Caco-2 (cell line): ENCODE data around the gene CREB5. TPM values are rescaled to one million over a fixed set of nuclear protein-coding genes. Genes with fewer than 3 reads are reported as not detected.

Experiments
- BruUV-seq: library from RNA; stranded (reverse); fragments of 400-500 nt; replicated peaks from 2 replicates; lab custom pipeline; 2021; lab: Mats Ljungman, UMichigan
- CTCF ChIA-PET: fragments of 300-600 bp; sonication (Branson Sonifier 250); formaldehyde crosslinking; loops from one replicate; lab custom pipeline; 2022; ENCODE audit warnings: antibody characterized with exemption; lab: Charles Lee
- POLR2A ChIA-PET: fragments of 300-600 bp; sonication (Branson Sonifier 250); formaldehyde crosslinking; loops from one replicate; lab custom pipeline; 2022; ENCODE audit warnings: antibody characterized with exemption; lab: Charles Lee
- DNase-seq, 2 experiments: peaks; one replicate each; pipeline versions ENCODE4 v3.0.0 to v3.0.0-alpha.2; 2020 to 2022
- H3K27me3 ChIP-seq: replicated peaks from 2 replicates; pipeline ENCODE4 v1.6.0; 2011; ENCODE audit warnings: low read length; ENCODE audit not compliant: control insufficient read depth, insufficient read depth
- H3K36me3 ChIP-seq: 2 replicates; pipeline ENCODE4 v1.5.1; 2011; ENCODE audit warnings: low read length; ENCODE audit not compliant: control insufficient read depth, insufficient read depth
- H3K4me1 ChIP-seq: fragments of 250-450 bp; sonication (Bioruptor Pico); 2 replicates; pipeline ENCODE4 v1.5.1; 2020; ENCODE audit warnings: mild to moderate bottlenecking
- H3K4me3 ChIP-seq: 2 replicates; pipeline ENCODE4 v1.5.1; 2011; ENCODE audit warnings: low read depth, mild to moderate bottlenecking, control low read depth, low read length
- H3K9me3 ChIP-seq: fragments of 250-450 bp; sonication (Bioruptor Pico); 2 replicates; pipeline ENCODE4 v1.5.1; 2020; ENCODE audit warnings: mild to moderate bottlenecking, moderate library complexity
- H3K27ac Mint-ChIP-seq: one replicate; pipeline ENCODE4 v1.8.0; 2022; ENCODE audit warnings: mixed read lengths; ENCODE audit not compliant: unreplicated experiment
- H3K27me3 Mint-ChIP-seq: one replicate; pipeline ENCODE4 v1.8.0; 2022; ENCODE audit warnings: mixed read lengths; ENCODE audit not compliant: insufficient read depth, unreplicated experiment
- H3K36me3 Mint-ChIP-seq: one replicate; pipeline ENCODE4 v1.8.0; 2022; ENCODE audit warnings: mild to moderate bottlenecking, mixed read lengths; ENCODE audit not compliant: insufficient read depth, unreplicated experiment
- H3K4me1 Mint-ChIP-seq: one replicate; pipeline ENCODE4 v1.8.0; 2022; ENCODE audit warnings: low read depth, mixed read lengths; ENCODE audit not compliant: unreplicated experiment
- H3K4me3 Mint-ChIP-seq: one replicate; pipeline ENCODE4 v1.8.0; 2022; ENCODE audit warnings: mild to moderate bottlenecking, moderate library complexity, mixed read lengths; ENCODE audit not compliant: unreplicated experiment
- H3K9me3 Mint-ChIP-seq: one replicate; pipeline ENCODE4 v1.8.0; 2022; ENCODE audit warnings: mixed read lengths; ENCODE audit not compliant: unreplicated experiment
- CTCF ChIP-seq, 2 experiments: fragments of 200-600 bp in 1 of 2; IDR thresholded peaks; 1 replicate in 1 of 2; 2 replicates in 1 of 2; pipeline versions ENCODE4 v1.5.1 to v1.8.0; 2011 to 2022; ENCODE audit warnings: antibody characterized with exemption in 1 of 2, control low read depth in 1 of 2, inconsistent platforms in 1 of 2, low read depth in 1 of 2, low read length in 1 of 2, mild to moderate bottlenecking in 1 of 2, moderate library complexity in 1 of 2; ENCODE audit not compliant: insufficient read depth in 1 of 2, severe bottlenecking in 1 of 2, unreplicated experiment in 1 of 2
- intact Hi-C: fragments of 100-400 bp; cut with micrococcal nuclease; formaldehyde crosslinking; loops from one replicate; pipeline ENCODE4 v1.10.0; 2022; ENCODE audit not compliant: unreplicated experiment
- total RNA-seq: library from RNA; stranded (reverse); gene quantifications from 2 replicates; pipeline ENCODE4 v1.2.3, GENCODE V29; 2022

Gene CREB5
- total RNA-seq, 1 experiment from 2014 or later: 9.1 TPM

- Mint-ChIP-seq H3K27me3 (no peaks in the 10 kb centered on the region), H3K9me3 (peaks cover 31% of the 10 kb centered on the region), H3K4me3 (no peak overlapping the region), H3K4me1 (no peaks in the 10 kb centered on the region), H3K27ac (no peak overlapping the region), H3K36me3 (no peaks in the 10 kb centered on the region)
- H3K4me3 ChIP-seq: no peak overlapping the region
- CTCF ChIA-PET: no interaction called here
- no peak for DNase-seq
- BruUV-seq: no TSS peak
- no peaks in the 10 kb centered on the region for H3K4me1 ChIP-seq
- intact Hi-C loops: no loop called here
- peaks cover 13% of the 10 kb centered on the region for H3K9me3 ChIP-seq
- no peaks in the 10 kb centered on the region for H3K27me3 ChIP-seq
- POLR2A ChIA-PET: no interaction called here
- no peak for TF ChIP-seq CTCF (IDR thresholded peaks at IDR 0.05; ENCODE audit: insufficient read depth in 1 of 2, low read depth in 1 of 2, low read length in 1 of 2, severe bottlenecking in 1 of 2, unreplicated experiment in 1 of 2)
- H3K36me3 ChIP-seq: no peaks in the 10 kb centered on the region
Measured at GRCh38 chr7:28661826-28662595, 249.7 kb downstream of the CREB5 start.

GRCh38 chr7:28666154-28666553, 253.8 kb downstream of the CREB5 start:
- DNase-seq: no peak
- Mint-ChIP-seq H3K4me3 (no peak overlapping the region), H3K27ac (no peak overlapping the region), H3K27me3 (no peaks in the 10 kb centered on the region), H3K36me3 (no peaks in the 10 kb centered on the region), H3K4me1 (no peaks in the 10 kb centered on the region), H3K9me3 (peaks cover 7% of the 10 kb centered on the region)
- BruUV-seq: no TSS peak
- no peak for TF ChIP-seq CTCF (IDR thresholded peaks at IDR 0.05; ENCODE audit: insufficient read depth in 1 of 2, low read depth in 1 of 2, low read length in 1 of 2, severe bottlenecking in 1 of 2, unreplicated experiment in 1 of 2)
- H3K4me1 ChIP-seq: no peaks in the 10 kb centered on the region
- ChIA-PET CTCF (no interaction called here), POLR2A (no interaction called here)
- H3K36me3 ChIP-seq: no peaks in the 10 kb centered on the region
- no peaks in the 10 kb centered on the region for H3K9me3 ChIP-seq
- H3K4me3 ChIP-seq: no peak overlapping the region
- intact Hi-C loops: no loop called here
- no peaks in the 10 kb centered on the region for H3K27me3 ChIP-seq

GRCh38 chr7:28668085-28668484, 255.8 kb downstream of the CREB5 start:
- no TSS peak for BruUV-seq
- Histone ChIP-seq H3K4me1 (no peaks in the 10 kb centered on the region), H3K9me3 (no peaks in the 10 kb centered on the region), H3K36me3 (no peaks in the 10 kb centered on the region), H3K27me3 (no peaks in the 10 kb centered on the region), H3K4me3 (no peak overlapping the region)
- CTCF ChIA-PET: no interaction called here
- no peak for DNase-seq
- no peaks in the 10 kb centered on the region for H3K9me3 Mint-ChIP-seq
- no peak overlapping the region for H3K27ac Mint-ChIP-seq
- no peak for TF ChIP-seq CTCF (IDR thresholded peaks at IDR 0.05; ENCODE audit: insufficient read depth in 1 of 2, low read depth in 1 of 2, low read length in 1 of 2, severe bottlenecking in 1 of 2, unreplicated experiment in 1 of 2)
- H3K4me1 Mint-ChIP-seq: no peaks in the 10 kb centered on the region
- no peaks in the 10 kb centered on the region for H3K27me3 Mint-ChIP-seq
- H3K4me3 Mint-ChIP-seq: no peak overlapping the region
- H3K36me3 Mint-ChIP-seq: no peaks in the 10 kb centered on the region
- intact Hi-C loops: no loop called here
- POLR2A ChIA-PET: no interaction called here
